Neural progenitor cell (in vitro differentiated cells): ENCODE data around the gene ZNF628. TPM values are rescaled to one million over a fixed set of nuclear protein-coding genes. Genes with fewer than 3 reads are reported as not detected.

Experiments
- DNase-seq: peaks from one replicate; pipeline ENCODE4 v3.0.0-alpha.2; 2016; ENCODE audit warnings: low spot score
- H2AFZ ChIP-seq: fragments of 200-600 bp; sonication (generic); replicated peaks from 2 replicates; pipeline ENCODE4 v1.6.1; 2016; ENCODE audit warnings: antibody characterized with exemption
- H3F3A ChIP-seq: fragments of 200-600 bp; sonication (generic); 2 replicates; pipeline ENCODE4 v1.6.1; 2016; ENCODE audit warnings: antibody characterized with exemption, low read depth
- H3K27ac ChIP-seq: fragments of 200-600 bp; sonication (generic); 2 replicates; pipeline ENCODE4 v1.5.1; 2016; ENCODE audit warnings: mild to moderate bottlenecking
- H3K27me3 ChIP-seq: fragments of 200-600 bp; sonication (generic); 2 replicates; pipeline ENCODE4 v1.6.1; 2016; ENCODE audit warnings: mild to moderate bottlenecking, moderate library complexity
- H3K36me3 ChIP-seq: fragments of 200-600 bp; sonication (generic); 2 replicates; pipeline ENCODE4 v1.5.1; 2016
- H3K4me1 ChIP-seq: fragments of 200-600 bp; sonication (generic); 2 replicates; pipeline ENCODE4 v1.6.1; 2016; ENCODE audit warnings: mixed run types
- H3K4me2 ChIP-seq: fragments of 200-600 bp; sonication (generic); 2 replicates; pipeline ENCODE4 v1.6.1; 2016
- H3K4me3 ChIP-seq: fragments of 200-600 bp; sonication (generic); 2 replicates; pipeline ENCODE4 v1.5.1; 2016
- H3K79me2 ChIP-seq: fragments of 200-600 bp; sonication (generic); 2 replicates; pipeline ENCODE4 v1.6.1; 2016; ENCODE audit warnings: low read depth
- H3K9ac ChIP-seq: fragments of 200-600 bp; sonication (generic); 2 replicates; pipeline ENCODE4 v1.6.1; 2016
- H3K9me3 ChIP-seq: fragments of 200-600 bp; sonication (generic); 2 replicates; pipeline ENCODE4 v1.5.1; 2016; ENCODE audit warnings: low read depth
- H4K20me1 ChIP-seq: fragments of 200-600 bp; sonication (generic); 2 replicates; pipeline ENCODE4 v1.6.1; 2016; ENCODE audit warnings: low read depth
- H3K27ac Mint-ChIP-seq: 3 replicates; pipeline ENCODE4 v1.8.0; 2021; ENCODE audit warnings: mixed read lengths
- H3K27me3 Mint-ChIP-seq: 2 replicates; pipeline ENCODE4 v1.8.0; 2022; ENCODE audit warnings: low read depth, mild to moderate bottlenecking, inconsistent platforms, moderate library complexity, mixed read lengths; ENCODE audit not compliant: insufficient read depth
- H3K36me3 Mint-ChIP-seq: 3 replicates; pipeline ENCODE4 v1.8.0; 2021; ENCODE audit warnings: mixed read lengths
- H3K4me1 Mint-ChIP-seq: 3 replicates; pipeline ENCODE4 v1.8.0; 2021; ENCODE audit warnings: mixed read lengths
- H3K4me3 Mint-ChIP-seq: 3 replicates; pipeline ENCODE4 v1.8.0; 2021; ENCODE audit warnings: mild to moderate bottlenecking, moderate library complexity, mixed read lengths
- H3K9me3 Mint-ChIP-seq: 3 replicates; pipeline ENCODE4 v1.8.0; 2020; ENCODE audit warnings: mixed read lengths
- EZH2 ChIP-seq: fragments of 200-600 bp; sonication (generic); IDR thresholded peaks from 2 replicates; pipeline ENCODE4 v1.6.1; 2017; ENCODE audit warnings: antibody characterized with exemption, mild to moderate bottlenecking, moderate library complexity
- EZH2phosphoT487 ChIP-seq: fragments of 200-600 bp; sonication (generic); IDR thresholded peaks from 2 replicates; pipeline ENCODE4 v1.6.1; 2017; ENCODE audit warnings: antibody characterized with exemption
- total RNA-seq: library from RNA; depleted of rRNA; stranded (reverse); fragments of >200 nt; gene quantifications from 2 replicates; pipeline ENCODE4 v1.2.3, GENCODE V29; 2015; ENCODE audit warnings: low replicate concordance
- TF ChIP-seq, protein P1 (sequence below): fragments of 200-600 bp; sonication (generic); IDR thresholded peaks from 2 replicates; pipeline ENCODE4 v1.5.1; 2017; ENCODE audit warnings: antibody characterized with exemption, mild to moderate bottlenecking

The ZNF628 gene
- total RNA-seq, 1 donor from 2014 or later = not detected

- TF ChIP-seq EZH2phosphoT487 = no peak
- TF ChIP-seq, protein P1, sequence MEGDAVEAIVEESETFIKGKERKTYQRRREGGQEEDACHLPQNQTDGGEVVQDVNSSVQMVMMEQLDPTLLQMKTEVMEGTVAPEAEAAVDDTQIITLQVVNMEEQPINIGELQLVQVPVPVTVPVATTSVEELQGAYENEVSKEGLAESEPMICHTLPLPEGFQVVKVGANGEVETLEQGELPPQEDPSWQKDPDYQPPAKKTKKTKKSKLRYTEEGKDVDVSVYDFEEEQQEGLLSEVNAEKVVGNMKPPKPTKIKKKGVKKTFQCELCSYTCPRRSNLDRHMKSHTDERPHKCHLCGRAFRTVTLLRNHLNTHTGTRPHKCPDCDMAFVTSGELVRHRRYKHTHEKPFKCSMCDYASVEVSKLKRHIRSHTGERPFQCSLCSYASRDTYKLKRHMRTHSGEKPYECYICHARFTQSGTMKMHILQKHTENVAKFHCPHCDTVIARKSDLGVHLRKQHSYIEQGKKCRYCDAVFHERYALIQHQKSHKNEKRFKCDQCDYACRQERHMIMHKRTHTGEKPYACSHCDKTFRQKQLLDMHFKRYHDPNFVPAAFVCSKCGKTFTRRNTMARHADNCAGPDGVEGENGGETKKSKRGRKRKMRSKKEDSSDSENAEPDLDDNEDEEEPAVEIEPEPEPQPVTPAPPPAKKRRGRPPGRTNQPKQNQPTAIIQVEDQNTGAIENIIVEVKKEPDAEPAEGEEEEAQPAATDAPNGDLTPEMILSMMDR = no peak
- no peak for TF ChIP-seq EZH2
- no peak overlapping the region for H3K9ac ChIP-seq
- no peak overlapping the region for H3K4me3 ChIP-seq
- H3K9me3 ChIP-seq = no peaks in the 10 kb centered on the region
- DNase-seq = no peak
- peak overlapping the region; percentile 95 for H3K4me3 Mint-ChIP-seq
- H4K20me1 ChIP-seq = no peaks in the 10 kb centered on the region
- no peaks in the 10 kb centered on the region for H3K27me3 ChIP-seq
- peaks cover 2% of the 10 kb centered on the region for H3K36me3 Mint-ChIP-seq
- H3K4me2 ChIP-seq = no peak overlapping the region
- peaks cover 42% of the 10 kb centered on the region for H3F3A ChIP-seq
- peaks cover 32% of the 10 kb centered on the region for H3K4me1 ChIP-seq
- no peaks in the 10 kb centered on the region for H3K36me3 ChIP-seq
- H3K27ac ChIP-seq = no peak overlapping the region
- H2AFZ ChIP-seq = no peak overlapping the region
- H3K27ac Mint-ChIP-seq = peak overlapping the region; percentile 27
- H3K79me2 ChIP-seq = peaks cover 19% of the 10 kb centered on the region
- H3K9me3 Mint-ChIP-seq = no peaks in the 10 kb centered on the region
- peaks cover 14% of the 10 kb centered on the region for H3K27me3 Mint-ChIP-seq
- peaks cover 41% of the 10 kb centered on the region for H3K4me1 Mint-ChIP-seq
These were observed 2.6 kb downstream of the ZNF628 start for GRCh38 chr19:55479045-55479444.

DNA sequence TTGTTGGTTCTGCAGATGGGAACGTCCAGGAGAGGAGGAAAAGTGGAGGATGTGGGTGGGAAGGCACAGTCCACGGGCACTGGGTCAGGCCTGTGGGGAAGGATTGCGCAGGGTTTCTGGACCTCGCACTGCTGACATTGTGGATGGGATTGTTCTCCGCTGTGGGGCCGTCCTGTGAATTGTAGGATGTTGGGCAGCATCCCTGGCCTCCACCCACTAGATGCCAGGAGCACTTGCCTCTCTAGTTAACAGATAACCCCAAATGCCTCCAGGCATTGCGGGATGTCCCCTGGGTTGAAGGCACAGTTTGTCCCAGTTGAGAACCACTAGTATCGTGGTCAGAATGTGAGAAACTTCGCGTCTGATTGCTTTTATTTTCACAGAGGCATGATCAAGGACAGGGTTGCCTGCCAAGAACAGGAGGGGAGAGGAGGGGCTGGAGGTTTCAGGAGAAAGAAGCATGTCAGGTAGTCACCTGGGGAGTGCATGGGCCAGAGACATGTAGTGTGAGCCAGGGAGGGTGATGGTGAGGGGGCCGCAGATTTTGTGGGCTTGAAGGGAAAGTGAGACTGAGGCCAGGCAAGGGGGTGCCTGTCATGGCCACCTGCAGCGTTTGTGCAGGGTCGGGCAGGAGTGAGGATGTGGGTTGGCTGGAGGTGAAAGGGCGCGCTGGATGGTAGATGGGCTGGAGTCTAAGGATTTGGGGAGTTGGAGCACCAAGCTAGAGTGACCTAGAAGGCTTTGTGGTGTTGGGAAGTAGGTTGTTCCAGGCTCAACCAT is 3.2 kb downstream of the ZNF628 start:
- Histone ChIP-seq H3K36me3 (no peaks in the 10 kb centered on the region), H3K27me3 (no peaks in the 10 kb centered on the region), H3K27ac (no peak overlapping the region), H4K20me1 (no peaks in the 10 kb centered on the region), H3K4me3 (no peak overlapping the region), H3K9ac (no peak overlapping the region), H3K9me3 (no peaks in the 10 kb centered on the region), H2AFZ (no peak overlapping the region), H3K4me2 (no peak overlapping the region), H3F3A (peaks cover 42% of the 10 kb centered on the region), H3K79me2 (peaks cover 19% of the 10 kb centered on the region), H3K4me1 (peaks cover 31% of the 10 kb centered on the region)
- Mint-ChIP-seq H3K27ac (peak overlapping the region; percentile 27), H3K9me3 (no peaks in the 10 kb centered on the region), H3K27me3 (peaks cover 14% of the 10 kb centered on the region), H3K4me1 (peaks cover 39% of the 10 kb centered on the region), H3K36me3 (peaks cover 2% of the 10 kb centered on the region), H3K4me3 (no peak overlapping the region)
- DNase-seq = no peak
- TF ChIP-seq EZH2phosphoT487 (no peak), EZH2 (no peak)
- TF ChIP-seq, protein P1 = no peak

DNA sequence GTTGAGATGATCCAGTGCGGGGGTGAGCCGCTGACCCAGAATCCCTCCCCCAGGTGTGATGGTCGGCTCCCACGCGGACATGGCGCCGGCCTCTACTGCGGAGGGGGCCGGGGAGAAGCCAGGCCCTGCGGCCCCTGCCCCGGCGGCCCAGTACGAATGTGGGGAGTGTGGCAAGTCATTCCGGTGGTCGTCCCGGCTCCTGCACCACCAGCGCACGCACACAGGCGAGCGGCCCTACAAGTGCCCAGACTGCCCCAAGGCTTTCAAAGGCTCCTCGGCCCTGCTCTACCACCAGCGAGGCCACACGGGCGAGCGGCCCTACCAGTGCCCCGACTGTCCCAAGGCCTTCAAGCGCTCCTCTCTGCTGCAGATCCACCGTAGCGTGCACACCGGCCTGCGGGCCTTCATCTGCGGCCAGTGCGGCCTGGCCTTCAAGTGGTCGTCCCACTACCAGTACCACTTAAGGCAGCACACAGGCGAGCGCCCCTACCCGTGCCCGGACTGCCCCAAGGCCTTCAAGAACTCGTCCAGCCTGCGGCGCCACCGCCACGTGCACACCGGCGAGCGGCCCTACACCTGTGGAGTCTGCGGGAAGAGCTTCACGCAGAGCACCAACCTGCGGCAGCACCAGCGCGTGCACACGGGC is 4.9 kb downstream of the ZNF628 start:
- Histone ChIP-seq H3K9me3 (no peaks in the 10 kb centered on the region), H3K4me3 (no peak overlapping the region), H3K79me2 (peaks cover 31% of the 10 kb centered on the region), H4K20me1 (peaks cover 9% of the 10 kb centered on the region), H3F3A (peaks cover 33% of the 10 kb centered on the region), H3K9ac (no peak overlapping the region), H3K27ac (no peak overlapping the region), H3K4me1 (peaks cover 29% of the 10 kb centered on the region), H3K36me3 (no peaks in the 10 kb centered on the region), H3K27me3 (no peaks in the 10 kb centered on the region), H3K4me2 (no peak overlapping the region), H2AFZ (no peak overlapping the region)
- H3K4me3 Mint-ChIP-seq = no peak overlapping the region
- TF ChIP-seq EZH2 (no peak), EZH2phosphoT487 (no peak)
- TF ChIP-seq, protein P1 = no peak
- peaks cover 11% of the 10 kb centered on the region for H3K27me3 Mint-ChIP-seq
- no peaks in the 10 kb centered on the region for H3K9me3 Mint-ChIP-seq
- H3K27ac Mint-ChIP-seq = no peak overlapping the region
- peaks cover 2% of the 10 kb centered on the region for H3K36me3 Mint-ChIP-seq
- H3K4me1 Mint-ChIP-seq = peaks cover 30% of the 10 kb centered on the region
- DNase-seq = no peak
